ENCODE data around the gene PPIH.
"Not testable (repeated sequence)": the region's sequence is repeated elsewhere in the genome, so short reads cannot be mapped to it uniquely, and the experiment has no call there.

PPIH gene

GRCh38 chr1:42682739-42683531, 24.7 kb downstream of the PPIH start:
- peak; percentile 68 for DNase-seq

GRCh38 chr1:42684139-42684538, 25.9 kb downstream of the PPIH start:
- peak; percentile 24 for DNase-seq

GRCh38 chr1:42686418-42686817, 28.2 kb downstream of the PPIH start:
- DNase-seq, result no peak

- DNase-seq, result no peak
These were observed 31.7 kb downstream of the PPIH start for GRCh38 chr1:42689912-42690311.

GRCh38 chr1:42690477-42691156, 32.4 kb downstream of the PPIH start:
- DNase-seq, result no peak

GRCh38 chr1:42691157-42691498, 32.9 kb downstream of the PPIH start:
- DNase-seq, result no peak

GRCh38 chr1:42692461-42692860, 34.2 kb downstream of the PPIH start:
- DNase-seq, result no peak

- no peak for DNase-seq
These were observed 34.7 kb downstream of the PPIH start for GRCh38 chr1:42692911-42693310.

- DNase-seq, result no peak
These were observed 40.0 kb downstream of the PPIH start for GRCh38 chr1:42698081-42698813.

- no peak for DNase-seq
These were observed 41.8 kb downstream of the PPIH start for GRCh38 chr1:42700006-42700405.

GRCh38 chr1:42703888-42704464, 45.8 kb downstream of the PPIH start:
- DNase-seq, result no peak

- not testable (repeated sequence) for DNase-seq
These were observed 54.6 kb downstream of the PPIH start for GRCh38 chr1:42712808-42713207.

GRCh38 chr1:42713293-42713692, 55.1 kb downstream of the PPIH start:
- no peak for DNase-seq

GRCh38 chr1:42714441-42714840, 56.2 kb downstream of the PPIH start:
- not testable (repeated sequence) for DNase-seq

- DNase-seq, result no peak
These were observed 62.6 kb downstream of the PPIH start for GRCh38 chr1:42720868-42721267.

- no peak for DNase-seq
These were observed 63.7 kb downstream of the PPIH start for GRCh38 chr1:42721926-42722325.

GRCh38 chr1:42722403-42722802, 64.2 kb downstream of the PPIH start:
- DNase-seq, result not testable (repeated sequence)

- DNase-seq, result no peak
These were observed 65.3 kb downstream of the PPIH start for GRCh38 chr1:42723511-42723910.

GRCh38 chr1:42725820-42726219, 67.6 kb downstream of the PPIH start:
- not testable (repeated sequence) for DNase-seq

Data from activated T-cell treated with anti-CD3 and anti-CD28 coated beads, Interleukin-2, amount 50 U/mL, for 1 hour (primary cell).